KBM-7 (cell line): ENCODE results near the gene NOL3.
"Not testable (repeated sequence)": the region's sequence is repeated elsewhere in the genome, so short reads cannot be mapped to it uniquely, and the experiment has no call there.

Source experiments
- DNase-seq: peaks from one replicate; pipeline ENCODE4 v3.0.0-alpha.2; 2015
- in situ Hi-C: fragments of 300-500 bp; cut with MboI; formaldehyde crosslinking; loops from 2 replicates; pipeline ENCODE4 v1.14.3; 2020; ENCODE audit warnings: low sequenced_read_pairs, low pct_unique_long_range_greater_than_20kb, mixed read lengths

The NOL3 gene

DNA sequence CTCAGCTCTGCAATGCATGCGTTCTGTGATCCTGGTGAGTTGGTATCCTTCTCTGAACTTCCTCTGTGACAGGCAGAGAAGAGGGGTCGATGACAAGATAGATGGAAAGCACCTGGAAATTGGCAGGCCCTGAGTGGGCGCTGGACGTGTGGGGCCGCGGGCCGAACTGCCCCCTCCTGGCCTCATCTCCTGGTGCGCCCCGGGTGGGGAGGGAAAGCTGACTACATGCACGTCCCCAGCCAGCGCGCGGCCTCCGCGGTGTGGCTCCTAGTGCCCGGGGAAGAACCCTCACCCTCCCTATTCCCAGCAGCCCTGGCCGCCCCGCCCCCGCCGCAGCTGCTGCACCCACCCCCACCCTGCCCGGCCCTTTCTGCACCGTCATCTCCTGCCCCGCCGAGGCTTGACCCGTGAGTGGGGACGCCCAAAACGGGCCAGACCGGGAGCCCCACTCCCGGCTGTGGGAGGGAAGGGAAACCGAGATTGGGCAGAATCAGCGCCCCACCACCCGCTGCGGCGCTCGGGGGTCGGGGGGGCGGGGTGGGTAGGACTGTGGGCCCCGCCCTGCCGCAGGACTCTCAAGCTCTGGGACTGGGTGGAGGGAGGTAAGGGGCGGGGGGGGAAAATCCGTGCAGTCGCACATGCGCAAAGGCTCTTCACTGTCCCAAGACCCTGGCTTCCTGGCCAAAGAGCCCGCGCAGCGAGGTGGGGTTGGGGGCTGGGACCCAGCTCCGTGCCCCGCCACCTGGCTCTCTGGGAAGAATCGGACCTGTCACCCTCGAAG is at the start of gene NOL3:
Gene NOL3 (plus strand): TSS at position 371 of the 781 bp plus-strand sequence.
- in situ Hi-C loops = no loop called here
- peak; percentile 68 for DNase-seq

GRCh38 chr16:67122799-67123198 is 47.5 kb upstream of the NOL3 start:
- DNase-seq, in situ Hi-C loops: not testable (repeated sequence)

DNA sequence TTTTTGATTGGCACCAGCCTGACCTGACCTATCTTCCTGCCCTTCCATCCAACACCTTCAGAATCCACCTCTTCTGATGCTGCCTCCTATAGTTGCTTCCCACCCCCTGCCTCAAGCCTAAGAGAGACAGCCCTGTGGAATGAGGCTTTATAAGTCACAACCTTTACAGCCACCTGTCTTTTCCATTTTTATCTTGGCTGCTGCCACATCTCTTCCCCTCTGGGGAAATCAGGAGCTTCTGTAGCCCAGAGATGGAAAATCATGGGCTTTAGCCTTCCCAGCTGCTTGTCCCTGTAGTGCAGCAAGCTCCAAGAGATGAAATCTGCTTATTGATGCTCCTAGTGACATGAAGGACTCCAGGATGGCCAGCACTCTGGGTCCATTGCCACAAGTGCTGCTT is 41.9 kb upstream of the NOL3 start:
- in situ Hi-C loops = no loop called here
- DNase-seq = no peak

DNA sequence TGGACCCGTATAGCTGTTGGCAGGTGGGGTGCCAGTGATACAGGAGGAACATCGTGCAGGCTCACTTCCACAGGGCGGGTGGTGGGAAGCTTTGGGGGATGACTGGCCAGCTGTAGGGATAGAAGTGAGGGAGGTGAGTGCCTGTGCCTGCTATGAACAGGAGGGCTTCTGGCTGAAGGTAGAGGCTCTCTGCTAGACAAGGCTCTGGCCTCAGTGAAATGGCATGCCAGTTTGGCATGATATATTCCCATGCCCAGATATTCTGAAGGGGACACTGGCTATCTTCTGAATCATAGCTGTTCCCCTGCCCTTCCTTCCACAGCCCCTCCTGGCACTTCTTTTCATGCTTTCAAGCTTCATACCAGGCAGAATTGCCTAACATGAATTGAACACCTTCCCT is 41.5 kb upstream of the NOL3 start:
- in situ Hi-C loops = no loop called here
- no peak for DNase-seq

- in situ Hi-C loops = no loop called here
- no peak for DNase-seq
Measured at GRCh38 chr16:67129422-67129821, 40.9 kb upstream of the NOL3 start.

GRCh38 chr16:67137605-67138004 is 32.7 kb upstream of the NOL3 start:
- in situ Hi-C loops = no loop called here
- DNase-seq = no peak

- in situ Hi-C loops = no loop called here
- no peak for DNase-seq
Measured at GRCh38 chr16:67141391-67141790, 28.9 kb upstream of the NOL3 start.

DNA sequence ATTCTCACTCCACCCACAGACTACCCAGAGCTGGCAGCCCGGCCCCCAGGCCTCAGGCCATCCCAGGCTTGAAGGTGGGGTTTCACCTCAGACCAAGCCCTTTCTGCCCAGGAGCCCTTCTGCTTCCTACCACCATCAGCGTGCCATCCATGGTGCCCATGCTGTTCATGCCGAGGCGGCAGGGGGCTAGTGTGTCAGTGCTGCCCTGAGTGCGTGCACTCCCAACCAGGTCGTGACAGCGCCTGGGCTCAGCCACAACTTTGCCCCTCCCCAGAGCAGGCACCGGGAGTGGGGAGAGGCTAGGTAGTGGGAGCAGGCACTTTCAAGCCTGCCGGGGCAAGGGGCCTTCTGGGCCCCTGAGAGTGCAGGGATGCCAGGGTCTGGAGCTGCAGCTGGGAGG is 28.0 kb upstream of the NOL3 start:
- DNase-seq = no peak
- in situ Hi-C loops = no loop called here

- in situ Hi-C loops = no loop called here
- DNase-seq = no peak
Measured at GRCh38 chr16:67144943-67145342, 25.4 kb upstream of the NOL3 start.

GRCh38 chr16:67145746-67146145 is 24.6 kb upstream of the NOL3 start:
- in situ Hi-C loops = no loop called here
- DNase-seq = no peak

DNA sequence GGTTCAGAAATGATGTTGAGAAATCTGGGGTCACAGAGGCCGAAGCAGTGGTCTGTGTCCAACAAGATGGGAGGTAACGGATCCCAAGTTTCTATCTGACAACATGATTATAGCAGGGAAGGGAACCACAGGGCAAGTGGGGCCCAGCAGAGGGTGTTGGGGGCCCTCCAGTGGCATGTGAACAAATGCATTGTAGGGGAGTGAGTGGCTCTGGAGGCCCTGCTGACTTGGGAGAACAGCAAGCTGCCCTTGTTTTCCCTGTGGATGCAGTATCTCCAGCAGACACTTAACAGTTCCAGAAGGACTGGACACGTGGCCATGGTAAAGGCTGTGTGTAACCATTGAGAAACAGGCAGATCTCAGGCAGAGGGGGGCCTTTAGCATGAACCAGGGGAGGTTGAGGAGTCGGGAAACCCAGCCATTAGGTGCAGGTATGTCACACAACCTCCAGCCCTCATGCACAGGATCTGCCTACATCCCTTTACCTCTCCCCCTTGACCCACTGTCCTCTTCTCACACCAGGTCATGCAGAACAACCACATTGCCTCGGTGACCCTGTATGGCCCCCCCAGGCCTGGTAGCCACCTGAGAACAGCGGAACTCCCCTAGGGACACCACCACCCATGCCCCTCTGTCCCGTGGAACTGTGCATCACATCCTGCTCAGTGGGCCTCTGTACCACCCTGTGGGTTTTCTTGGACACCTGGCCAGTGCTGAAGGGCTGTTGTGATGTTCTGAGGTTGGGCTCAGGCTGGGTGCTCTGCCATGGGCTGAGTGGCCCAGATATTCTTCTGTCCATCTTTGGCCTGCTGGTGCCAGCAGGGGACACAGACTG is 23.6 kb upstream of the NOL3 start:
- in situ Hi-C loops = no loop called here
- DNase-seq = no peak

DNA sequence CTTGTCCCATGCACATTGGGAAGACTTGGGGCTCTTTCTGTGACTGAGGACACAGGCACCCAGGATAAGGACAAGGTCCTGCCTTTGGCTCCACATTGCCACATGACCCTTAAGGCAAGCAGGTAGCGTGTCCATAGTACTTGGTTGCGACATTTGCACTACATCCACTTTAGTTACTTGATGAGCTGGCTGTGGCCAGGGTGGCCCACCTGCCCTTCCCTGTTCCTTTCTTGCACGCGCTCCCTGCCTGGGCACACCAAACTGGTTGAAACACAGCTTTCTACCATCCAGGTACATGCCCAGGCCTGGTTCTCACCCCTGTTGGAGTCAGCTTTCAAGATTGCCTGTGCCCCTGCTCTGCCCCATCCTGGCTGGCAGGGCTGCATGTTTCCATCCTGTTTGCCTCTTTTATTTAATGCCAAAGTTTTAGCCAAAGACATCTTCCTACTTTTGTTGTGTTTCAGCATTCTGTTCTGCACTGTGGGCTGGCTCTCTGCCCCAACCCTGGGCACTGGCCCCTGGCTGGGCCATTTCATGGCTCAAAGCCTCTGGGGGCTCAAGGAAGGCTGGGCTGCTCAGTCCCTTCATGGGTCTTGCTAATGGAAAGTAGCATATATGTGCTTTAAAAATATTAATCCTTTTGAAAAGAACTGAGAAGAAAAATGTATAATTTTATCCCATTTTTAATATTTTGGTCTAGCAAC is 22.7 kb upstream of the NOL3 start:
- in situ Hi-C loops = no loop called here
- DNase-seq = no peak

GRCh38 chr16:67148221-67148620 is 22.1 kb upstream of the NOL3 start:
- in situ Hi-C loops = no loop called here
- no peak for DNase-seq

DNA sequence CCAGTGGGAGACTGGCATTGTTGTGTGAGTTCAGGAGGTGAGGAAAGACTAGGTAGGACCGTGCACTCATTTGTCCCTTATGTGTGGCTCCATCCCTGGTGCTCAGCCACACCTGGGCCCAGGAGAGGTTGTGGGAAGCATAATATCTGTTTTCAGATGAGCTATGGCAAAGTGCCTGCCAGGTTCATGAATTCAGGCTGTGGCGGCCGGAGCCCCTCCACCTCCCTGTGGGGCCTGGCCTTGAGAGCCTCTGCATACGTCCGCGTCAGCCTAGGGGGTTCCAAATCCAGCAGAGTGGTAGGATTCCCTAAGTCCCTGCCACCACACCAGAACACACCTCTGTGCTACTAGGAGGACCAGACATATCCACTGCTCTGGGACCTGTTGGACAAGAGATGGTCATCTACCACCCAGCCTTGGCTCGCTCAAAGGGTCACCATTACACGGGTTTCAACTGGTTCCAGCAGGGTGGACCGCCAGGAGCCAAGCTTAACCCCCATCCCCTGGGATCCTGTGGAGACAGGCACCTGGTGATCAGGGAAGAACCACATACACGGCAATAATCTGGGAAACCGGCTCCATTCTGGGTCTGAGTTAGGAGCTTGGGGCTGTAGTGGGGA is 21.6 kb upstream of the NOL3 start:
- DNase-seq = no peak
- in situ Hi-C loops = no loop called here

- DNase-seq = no peak
- in situ Hi-C loops = no loop called here
Measured at GRCh38 chr16:67149276-67150046, 20.9 kb upstream of the NOL3 start.

- no peak for DNase-seq
- in situ Hi-C loops = no loop called here
Measured at GRCh38 chr16:67150047-67150832, 20.1 kb upstream of the NOL3 start.

- in situ Hi-C loops = no loop called here
Measured at GRCh38 chr16:67150833-67151396, 19.4 kb upstream of the NOL3 start, which contains the start of gene B3GNT9. TSS of gene B3GNT9 (minus strand) at chr16:67150998. CDS start at chr16:67150485, 513 bp downstream.

More at GRCh38 chr16:67150833-67151396, 19.4 kb upstream of the NOL3 start, which contains the start of gene B3GNT9:
- DNase-seq = no peak
